ENCODE data around the gene ARFGAP2. TPM values are rescaled to one million over a fixed set of nuclear protein-coding genes. Genes with fewer than 3 reads are reported as not detected.

Gene ARFGAP2
- total RNA-seq, 8 experiments from 2014 or later, result 51.8 to 114 (median 66.5) TPM

DNA sequence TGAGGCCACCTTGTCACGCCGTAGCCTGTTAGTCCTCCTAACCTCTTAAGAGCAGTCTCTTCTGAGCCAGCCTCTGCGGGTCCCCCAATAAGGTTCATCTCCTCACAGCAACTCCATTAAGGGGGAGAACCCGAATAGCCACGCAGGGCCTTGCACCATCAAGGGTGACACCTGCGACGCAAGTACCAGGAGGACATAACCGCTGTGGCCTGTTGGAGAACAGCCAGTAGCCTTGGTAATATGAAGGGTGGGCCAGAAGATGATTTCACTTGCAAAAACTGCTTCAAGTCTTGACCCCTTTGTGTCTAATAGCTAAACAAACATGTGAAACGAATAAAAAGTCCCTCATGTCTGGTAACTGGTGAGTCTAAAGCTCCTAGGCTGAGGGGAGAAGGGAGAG, 14.8 kb downstream of the ARFGAP2 start:
- 0 to 96% (median 80%) methylated on average over 1 to 5 of the region's 9 CpGs; no CpG with 5 or more reads in 3 of the 10 experiments for WGBS, 10 experiments
- H3K4me3 ChIP-seq, result no peak overlapping the region
- in situ Hi-C loops (cut with MboI; ENCODE audit: low pct_unique_long_range_greater_than_20kb in 2 of 9, low sequenced_read_pairs in 9 of 9, unreplicated experiment in 9 of 9), result loop anchor here in 3 of 9 experiments (25.0 kb wide), 1 partner anchor 275 kb away; no protein-coding TSS in a partner anchor
- ATAC-seq (replicated peaks in 6 of 8), result peak in 1 of 8 experiments; percentile 1
- no peak overlapping the region for H3K27ac ChIP-seq
- no peaks in the 10 kb centered on the region for H3K4me1 ChIP-seq (replicated peaks in 1 of 2)

DNA sequence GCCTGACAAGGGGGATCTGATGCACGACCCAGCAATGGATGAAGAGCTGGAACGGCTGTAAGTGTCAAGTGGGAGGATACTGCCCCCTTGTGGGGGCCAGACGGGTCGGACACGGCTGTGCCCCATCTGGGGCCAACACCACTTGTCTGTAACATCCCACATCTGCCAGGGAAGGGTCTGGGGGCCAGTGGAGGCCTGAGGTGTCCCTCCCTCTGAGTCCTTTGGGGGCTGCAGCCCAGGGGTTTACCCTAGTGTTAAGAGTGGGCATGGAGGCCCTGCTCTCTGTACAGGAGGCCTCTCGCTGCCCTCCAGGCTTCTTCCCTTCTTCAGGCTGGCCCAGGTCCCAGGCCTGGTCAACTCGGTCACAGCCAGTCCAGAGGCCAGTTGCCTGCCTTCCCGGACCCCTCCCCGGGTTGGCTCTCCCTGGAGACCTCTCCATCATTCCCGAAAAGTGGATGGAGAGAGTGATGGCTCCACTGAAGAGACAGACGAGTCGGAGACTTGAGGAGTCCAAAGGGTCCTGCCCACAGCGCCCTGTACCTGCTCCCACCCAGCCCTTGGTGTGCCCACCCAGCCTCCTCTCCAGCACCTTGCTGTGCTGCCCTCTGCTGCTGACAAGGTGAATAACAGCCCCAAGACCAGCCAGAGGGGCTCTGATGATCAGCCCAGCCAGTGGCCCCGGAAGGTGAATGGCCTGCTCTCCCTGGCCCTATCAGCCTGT, 15.4 kb downstream of the ARFGAP2 start:
- Histone ChIP-seq H3K27ac (no peak overlapping the region), H3K4me1 (replicated peaks in 1 of 2) (no peaks in the 10 kb centered on the region), H3K4me3 (no peak overlapping the region)
- in situ Hi-C loops (cut with MboI; ENCODE audit: low pct_unique_long_range_greater_than_20kb in 2 of 9, low sequenced_read_pairs in 9 of 9, unreplicated experiment in 9 of 9), result loop anchor here in 3 of 9 experiments (25.0 kb wide), 1 partner anchor 274 kb away; no protein-coding TSS in a partner anchor
- WGBS, 10 experiments, result 0 to 100% (median 35%) methylated on average over 1 to 8 of the region's 14 CpGs; no CpG with 5 or more reads in 5 of the 10 experiments
- ATAC-seq (replicated peaks in 6 of 8), result peak; percentile 65 to 80 (median 72)

DNA sequence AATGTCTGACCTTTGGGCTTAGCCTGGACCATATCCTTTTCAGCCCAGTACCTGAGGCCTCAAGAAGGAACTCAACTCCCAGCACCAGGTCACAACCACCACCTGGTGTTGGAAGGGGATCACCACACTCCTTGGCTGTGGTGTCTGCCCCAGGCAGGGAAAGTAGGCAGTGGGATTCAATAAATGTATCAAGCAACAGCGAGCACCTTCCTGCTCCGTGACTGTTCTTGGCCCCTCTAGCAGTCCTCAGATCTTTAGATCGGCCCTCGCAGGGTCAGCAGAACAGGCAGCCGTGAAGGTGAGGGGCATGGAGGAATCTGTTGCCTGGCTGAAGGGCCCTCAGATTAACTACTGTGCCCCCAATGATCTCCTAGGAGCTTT, 15.9 kb downstream of the ARFGAP2 start:
- in situ Hi-C loops (cut with MboI; ENCODE audit: low pct_unique_long_range_greater_than_20kb in 2 of 9, low sequenced_read_pairs in 9 of 9, unreplicated experiment in 9 of 9), result loop anchor here in 3 of 9 experiments (25.0 kb wide), 1 partner anchor 273 kb away; no protein-coding TSS in a partner anchor
- no peak overlapping the region for H3K4me3 ChIP-seq
- no peaks in the 10 kb centered on the region for H3K4me1 ChIP-seq (replicated peaks in 1 of 2)
- 88 to 100% (median 100%) methylated on average over 1 to 4 of the region's 5 CpGs; no CpG with 5 or more reads in 7 of the 10 experiments for WGBS, 10 experiments
- H3K27ac ChIP-seq, result no peak overlapping the region
- peak in 2 of 8 experiments; percentile 1 to 4 for ATAC-seq (replicated peaks in 6 of 8)

DNA sequence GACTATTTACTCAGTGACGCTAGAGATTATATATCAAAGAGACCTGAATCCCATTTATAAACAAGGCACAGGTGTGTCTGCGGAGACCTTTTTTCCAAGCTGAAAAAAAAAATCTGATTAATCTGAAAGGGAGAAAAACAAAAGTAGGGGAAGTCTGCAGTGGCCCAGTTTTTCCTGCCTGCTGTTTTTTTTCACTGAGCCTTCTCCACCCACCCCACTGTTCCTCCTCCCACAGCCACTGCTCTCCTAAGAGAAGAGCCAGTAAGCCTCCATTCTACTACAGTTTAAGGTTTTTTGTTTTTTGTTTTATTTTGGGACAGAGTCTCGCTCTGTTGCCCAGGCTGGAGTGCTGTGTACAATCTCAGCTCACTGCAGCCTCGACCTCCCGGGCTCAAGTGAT, 18.4 kb downstream of the ARFGAP2 start:
- in situ Hi-C loops (cut with MboI; ENCODE audit: low pct_unique_long_range_greater_than_20kb in 2 of 9, low sequenced_read_pairs in 9 of 9, unreplicated experiment in 9 of 9), result loop anchor here (10.0 to 25.0 kb wide), 2 partner anchors 271 to 273 kb away; no protein-coding TSS in a partner anchor
- Histone ChIP-seq H3K27ac (no peak overlapping the region), H3K4me3 (no peak overlapping the region), H3K4me1 (replicated peaks in 1 of 2) (no peaks in the 10 kb centered on the region)
- ATAC-seq (replicated peaks in 6 of 8), result no peak
- 80 to 100% (median 85%) methylated on average over 1 to 4 of the region's 5 CpGs; no CpG with 5 or more reads in 5 of the 10 experiments for WGBS, 10 experiments

DNA sequence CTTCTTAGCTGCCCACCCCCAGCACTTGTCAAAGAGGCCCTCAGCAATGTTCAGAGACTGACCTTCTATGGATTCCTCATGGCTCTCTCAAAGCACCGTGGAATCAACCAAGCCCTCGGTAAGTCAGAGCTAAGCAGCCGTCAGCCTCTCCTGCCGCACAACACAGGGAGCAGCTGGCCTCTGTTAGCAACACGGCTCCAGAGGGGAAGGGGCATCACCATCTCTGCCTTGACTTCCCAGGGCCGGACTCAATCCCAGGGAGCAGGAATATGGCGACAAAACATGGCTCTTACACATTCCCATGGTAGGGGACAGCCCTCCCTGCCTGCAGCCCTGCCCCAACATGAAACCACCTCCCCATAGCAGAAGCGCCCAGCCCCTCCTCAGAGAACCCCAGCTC, 18.9 kb downstream of the ARFGAP2 start:
- in situ Hi-C loops (cut with MboI; ENCODE audit: low pct_unique_long_range_greater_than_20kb in 2 of 9, low sequenced_read_pairs in 9 of 9, unreplicated experiment in 9 of 9), result loop anchor here (10.0 to 25.0 kb wide), 2 partner anchors 271 to 273 kb away; no protein-coding TSS in a partner anchor
- 88 to 100% (median 90%) methylated on average over 1 to 4 of the region's 8 CpGs; no CpG with 5 or more reads in 7 of the 10 experiments for WGBS, 10 experiments
- Histone ChIP-seq H3K4me1 (replicated peaks in 1 of 2) (no peaks in the 10 kb centered on the region), H3K27ac (no peak overlapping the region), H3K4me3 (no peak overlapping the region)
- no peak for ATAC-seq (replicated peaks in 6 of 8)

DNA sequence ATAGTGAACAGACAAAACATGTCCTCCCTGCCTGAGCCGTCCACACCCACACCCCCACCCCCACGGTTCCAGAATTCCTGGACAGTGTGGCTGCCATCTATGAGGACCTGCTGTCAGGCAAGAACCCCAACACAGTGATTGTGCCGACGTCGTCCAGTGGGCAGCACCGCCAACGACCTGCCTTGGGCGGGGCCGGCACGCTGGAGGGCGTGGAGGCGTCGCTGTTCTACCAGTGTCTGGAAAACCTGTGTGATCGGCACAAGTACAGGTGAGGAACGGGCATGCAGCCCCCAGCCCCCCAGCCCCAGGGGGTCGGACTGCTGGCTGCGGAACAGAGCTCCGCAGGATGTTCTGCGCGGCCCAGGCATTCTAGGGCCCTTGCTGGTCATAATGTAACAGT, 19.7 kb downstream of the ARFGAP2 start:
- in situ Hi-C loops (cut with MboI; ENCODE audit: low pct_unique_long_range_greater_than_20kb in 2 of 9, low sequenced_read_pairs in 9 of 9, unreplicated experiment in 9 of 9), result loop anchor here (10.0 to 25.0 kb wide), 2 partner anchors 270 to 272 kb away; no protein-coding TSS in a partner anchor
- H3K27ac ChIP-seq, result no peak overlapping the region
- H3K4me3 ChIP-seq, result no peak overlapping the region
- 88 to 100% (median 96%) methylated on average over 1 to 11 of the region's 20 CpGs; no CpG with 5 or more reads in 5 of the 10 experiments for WGBS, 10 experiments
- no peaks in the 10 kb centered on the region for H3K4me1 ChIP-seq (replicated peaks in 1 of 2)
- no peak for ATAC-seq (replicated peaks in 6 of 8)

DNA sequence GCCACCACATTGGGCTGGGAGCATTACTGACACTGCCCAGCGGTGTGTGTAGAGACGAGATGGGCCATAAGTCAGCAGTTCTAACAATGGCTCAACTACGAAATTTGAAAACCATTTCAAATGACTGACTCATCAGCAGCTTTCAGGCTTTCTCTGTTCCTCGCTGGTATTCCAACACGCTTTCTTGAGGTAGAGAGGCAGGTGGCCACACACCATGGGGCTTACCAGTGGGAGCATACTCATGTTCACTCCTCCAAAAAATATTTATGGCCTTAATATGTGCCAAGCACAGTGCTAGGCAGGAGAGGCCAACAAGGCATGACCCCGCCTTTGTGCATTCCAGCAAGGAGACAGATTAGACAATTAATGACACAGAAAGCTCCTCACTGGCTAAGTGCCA, 20.3 kb downstream of the ARFGAP2 start:
- in situ Hi-C loops (cut with MboI; ENCODE audit: low pct_unique_long_range_greater_than_20kb in 2 of 9, low sequenced_read_pairs in 9 of 9, unreplicated experiment in 9 of 9), result loop anchor here (10.0 to 25.0 kb wide), 2 partner anchors 269 to 272 kb away; no protein-coding TSS in a partner anchor
- Histone ChIP-seq H3K4me1 (replicated peaks in 1 of 2) (no peaks in the 10 kb centered on the region), H3K27ac (no peak overlapping the region), H3K4me3 (no peak overlapping the region)
- WGBS, 10 experiments, result 20 to 100% (median 96%) methylated on average over 1 to 4 of the region's 6 CpGs; no CpG with 5 or more reads in 3 of the 10 experiments
- no peak for ATAC-seq (replicated peaks in 6 of 8)

DNA sequence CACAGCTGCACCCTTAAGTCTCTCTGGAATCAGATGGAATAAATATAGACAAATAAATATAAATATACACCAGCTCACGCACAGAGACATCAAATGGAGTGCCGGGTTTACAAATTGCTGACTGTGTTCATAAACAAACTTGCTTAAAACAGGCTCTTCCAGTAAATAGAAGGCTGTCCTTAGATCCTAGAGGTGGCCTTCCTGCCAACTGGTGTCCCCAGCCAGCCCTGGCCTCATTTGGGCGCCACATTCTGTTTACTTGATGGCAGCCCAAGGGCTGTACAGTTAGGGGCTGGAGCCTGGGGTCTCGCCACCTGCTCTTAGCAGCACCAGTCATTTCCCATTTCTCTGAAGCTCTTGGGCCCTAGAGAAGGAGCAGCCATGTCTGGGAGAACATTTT, 20.8 kb downstream of the ARFGAP2 start:
- Histone ChIP-seq H3K27ac (no peak overlapping the region), H3K4me1 (replicated peaks in 1 of 2) (no peaks in the 10 kb centered on the region), H3K4me3 (no peak overlapping the region)
- WGBS, 10 experiments, result 75 to 100% (median 100%) methylated on average over 2 to 4 of the region's 4 CpGs; no CpG with 5 or more reads in 6 of the 10 experiments
- in situ Hi-C loops (cut with MboI; ENCODE audit: low pct_unique_long_range_greater_than_20kb in 2 of 9, low sequenced_read_pairs in 9 of 9, unreplicated experiment in 9 of 9), result loop anchor here (10.0 to 25.0 kb wide), 2 partner anchors 269 to 271 kb away; no protein-coding TSS in a partner anchor
- ATAC-seq (replicated peaks in 6 of 8), result no peak

DNA sequence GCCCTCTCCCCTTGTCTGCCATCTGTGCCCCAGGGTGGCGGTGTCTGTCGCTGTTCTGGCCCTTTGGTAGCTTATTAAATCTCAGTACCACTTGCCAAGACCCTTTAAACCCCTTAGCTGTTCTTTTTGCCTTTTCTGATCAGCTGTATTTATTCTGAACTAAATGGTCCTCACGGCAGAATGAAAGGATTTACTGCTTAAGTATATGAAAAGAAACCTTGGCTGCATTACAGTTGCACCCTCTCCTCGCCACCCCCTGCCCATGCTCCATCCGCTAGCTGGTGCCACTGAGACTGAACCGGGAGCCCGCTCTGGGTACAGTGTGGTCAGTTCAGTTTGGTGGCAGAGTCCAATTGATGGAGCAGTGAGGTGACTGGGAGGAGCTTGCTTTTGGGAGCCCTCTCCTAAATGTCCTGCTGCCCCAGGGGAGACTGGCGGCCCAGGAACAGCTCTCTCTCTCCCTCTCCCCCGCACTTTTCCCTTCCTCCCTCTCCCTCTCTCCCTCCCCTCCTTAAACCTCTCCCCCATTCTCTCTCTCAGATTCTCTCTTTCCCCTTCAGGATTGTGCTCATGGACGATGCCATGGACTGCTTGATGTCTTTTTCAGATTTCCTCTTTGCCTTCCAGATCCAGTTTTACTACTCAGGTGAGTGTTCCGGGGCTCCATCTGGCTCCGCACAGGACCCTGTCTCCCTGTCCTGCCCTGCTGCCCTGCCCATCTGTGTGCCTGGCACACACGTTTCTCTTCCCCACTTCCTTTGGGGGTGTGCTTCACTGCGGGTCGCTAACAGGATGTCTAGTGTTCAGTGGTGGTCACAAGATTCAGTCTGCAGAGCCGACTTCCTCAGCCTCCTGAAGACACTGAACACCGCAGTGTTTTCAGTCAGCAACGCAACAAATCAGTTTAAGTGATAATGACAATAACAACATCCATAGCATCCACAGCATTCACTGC, 21.8 kb downstream of the ARFGAP2 start:
- Histone ChIP-seq H3K4me1 (replicated peaks in 1 of 2) (no peaks in the 10 kb centered on the region), H3K27ac (no peak overlapping the region), H3K4me3 (no peak overlapping the region)
- 14 to 91% (median 76%) methylated on average over 2 to 11 of the region's 18 CpGs; no CpG with 5 or more reads in 2 of the 10 experiments for WGBS, 10 experiments
- in situ Hi-C loops (cut with MboI; ENCODE audit: low pct_unique_long_range_greater_than_20kb in 2 of 9, low sequenced_read_pairs in 9 of 9, unreplicated experiment in 9 of 9), result loop anchor here (10.0 to 25.0 kb wide), 2 partner anchors 268 to 270 kb away; no protein-coding TSS in a partner anchor
- no peak for ATAC-seq (replicated peaks in 6 of 8)

DNA sequence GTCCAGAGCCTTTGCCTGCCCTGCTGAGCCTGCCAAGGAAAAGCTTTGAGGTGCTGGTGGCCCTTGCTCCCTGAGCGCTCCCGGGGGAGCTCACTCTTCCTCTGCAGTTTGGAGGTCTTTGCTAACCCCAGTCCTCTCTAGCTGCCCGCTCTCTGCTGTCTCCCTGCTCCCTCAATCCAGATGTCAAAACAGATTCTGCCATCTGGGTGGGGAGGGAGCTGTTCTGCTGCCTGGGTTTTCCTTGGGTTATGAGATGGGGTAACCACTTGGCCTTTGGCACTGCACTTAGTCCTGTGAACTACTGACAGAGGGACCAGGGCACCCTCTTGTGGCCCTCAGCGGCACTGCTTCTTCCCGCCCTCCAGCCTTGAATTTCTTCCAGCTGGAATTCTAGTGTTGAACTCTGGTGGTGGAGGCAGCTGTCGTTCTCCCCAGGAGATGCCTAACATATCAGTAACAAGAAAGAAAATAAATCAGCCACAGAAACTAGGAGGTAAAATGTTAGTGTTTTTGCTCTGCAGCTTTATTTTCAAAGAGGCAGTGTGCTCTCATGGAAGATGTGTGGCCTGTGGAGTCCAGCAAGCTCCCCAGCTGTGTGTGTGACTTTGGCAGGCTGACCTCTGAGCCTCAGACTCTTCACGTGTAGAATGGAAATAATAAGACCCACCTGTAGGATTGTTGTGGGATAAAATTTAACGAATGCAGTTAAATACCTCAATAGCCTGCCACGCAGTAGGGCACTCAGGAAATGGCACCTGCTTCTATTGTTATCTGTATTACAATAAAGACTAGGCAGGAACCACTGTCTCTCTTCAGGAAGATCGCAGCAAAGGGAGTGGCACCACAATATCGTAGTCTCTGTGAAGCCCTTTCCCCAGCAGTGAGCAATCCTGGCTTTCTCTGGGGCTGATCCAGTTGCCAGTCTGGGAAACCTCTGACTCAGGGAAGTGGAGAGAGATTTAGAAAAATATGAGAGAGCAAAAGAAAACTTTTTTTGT, 23.4 kb downstream of the ARFGAP2 start:
- ATAC-seq (replicated peaks in 6 of 8), result peak; percentile 58 to 83 (median 74)
- in situ Hi-C loops (cut with MboI; ENCODE audit: low pct_unique_long_range_greater_than_20kb in 2 of 9, low sequenced_read_pairs in 9 of 9, unreplicated experiment in 9 of 9), result loop anchor here (10.0 to 25.0 kb wide), 2 partner anchors 266 to 268 kb away; no protein-coding TSS in a partner anchor
- 0 to 60% (median 23%) methylated on average over 1 to 6 of the region's 11 CpGs; no CpG with 5 or more reads in 1 of the 10 experiments for WGBS, 10 experiments
- Histone ChIP-seq H3K4me3 (no peak overlapping the region), H3K4me1 (replicated peaks in 1 of 2) (no peaks in the 10 kb centered on the region), H3K27ac (no peak overlapping the region)

DNA sequence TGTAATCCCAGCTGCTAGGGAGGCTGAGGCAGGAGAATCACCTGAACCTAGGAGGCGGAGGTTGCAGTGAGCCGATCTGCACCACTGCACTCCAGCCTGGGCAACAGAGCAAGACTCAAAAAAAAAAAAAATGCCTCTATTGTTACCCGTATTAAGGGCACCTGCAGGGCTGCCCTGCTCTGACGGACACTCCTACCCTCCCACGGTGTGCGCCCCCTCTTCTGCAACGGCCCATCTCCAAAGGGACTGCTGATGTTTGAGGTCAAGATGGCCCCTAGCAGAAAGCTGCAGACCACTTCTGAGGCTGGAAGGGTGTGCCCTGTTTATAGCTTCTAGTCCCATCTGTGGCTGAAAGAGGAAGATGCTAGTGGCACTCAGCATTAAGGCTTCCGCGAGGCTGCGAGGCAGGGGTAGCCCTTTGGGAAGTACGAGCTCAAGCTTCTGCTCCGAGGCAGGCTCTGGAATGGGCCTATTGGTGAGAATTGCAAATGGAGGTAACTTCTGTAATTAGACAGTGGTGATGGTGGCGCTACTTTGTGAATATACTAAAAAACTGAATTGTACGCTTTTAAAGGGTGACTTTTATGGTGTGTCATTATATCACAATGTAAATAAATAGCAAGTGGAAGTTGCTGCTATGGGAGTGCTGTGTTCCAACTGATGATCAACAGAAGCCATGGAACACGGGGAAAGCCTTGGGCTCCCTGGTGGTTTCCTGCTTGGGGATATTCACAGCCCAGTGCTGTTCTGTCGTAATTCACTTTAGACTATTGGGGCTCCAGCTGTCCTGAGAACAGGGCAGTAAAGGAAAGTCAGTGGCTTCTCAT, 24.3 kb downstream of the ARFGAP2 start:
- 0 to 100% (median 89%) methylated on average over 1 to 12 of the region's 16 CpGs; no CpG with 5 or more reads in 1 of the 10 experiments for WGBS, 10 experiments
- no peak overlapping the region for H3K4me3 ChIP-seq
- in situ Hi-C loops (cut with MboI; ENCODE audit: low pct_unique_long_range_greater_than_20kb in 2 of 9, low sequenced_read_pairs in 9 of 9, unreplicated experiment in 9 of 9), result loop anchor here (10.0 to 25.0 kb wide), 2 partner anchors 265 to 268 kb away; no protein-coding TSS in a partner anchor
- peak in 2 of 8 experiments; percentile 10 to 16 for ATAC-seq (replicated peaks in 6 of 8)
- no peaks in the 10 kb centered on the region for H3K4me1 ChIP-seq (replicated peaks in 1 of 2)
- no peak overlapping the region for H3K27ac ChIP-seq

All from motor neuron (in vitro differentiated cells).